HG03097 (cell line): ENCODE data around the gene CCDC32.

Experiments
- ATAC-seq: cut with Tn5 transposase; IDR thresholded peaks from one replicate; pipeline ENCODE4 v1.9.1; 2021; ENCODE audit not compliant: unreplicated experiment, low FRiP score

The CCDC32 gene

GRCh38 chr15:40525855-40526254, 39.0 kb downstream of the CCDC32 start:
- no peak for ATAC-seq

- no peak for ATAC-seq
Observed at GRCh38 chr15:40523611-40524010, 41.2 kb downstream of the CCDC32 start.

- ATAC-seq = no peak
Observed at GRCh38 chr15:40516322-40516721, 48.5 kb downstream of the CCDC32 start.

GRCh38 chr15:40513609-40514008, 51.2 kb downstream of the CCDC32 start:
- ATAC-seq = no peak

GRCh38 chr15:40512440-40512839, 52.4 kb downstream of the CCDC32 start:
- ATAC-seq = no peak

GRCh38 chr15:40511472-40512133, 53.2 kb downstream of the CCDC32 start:
- no peak for ATAC-seq

GRCh38 chr15:40511093-40511471, 53.8 kb downstream of the CCDC32 start:
- no peak for ATAC-seq

- ATAC-seq = no peak
Observed at GRCh38 chr15:40510201-40510600, 54.6 kb downstream of the CCDC32 start.

- ATAC-seq = no peak
Observed at GRCh38 chr15:40508216-40508615, 56.6 kb downstream of the CCDC32 start.

GRCh38 chr15:40506964-40507571, 57.8 kb downstream of the CCDC32 start:
- ATAC-seq = no peak
